H1 (cell line): Measurements from ENCODE around the gene PTS. TPM values are rescaled to one million over a fixed set of nuclear protein-coding genes. Genes with fewer than 3 reads are reported as not detected.

Experiments used
- CTCF ChIA-PET: fragments of 300-600 bp; sonication (Branson Sonifier 250); formaldehyde crosslinking; loops from one replicate; lab custom pipeline; 2021; ENCODE audit not compliant: partially characterized antibody; lab: Charles Lee
- POLR2A ChIA-PET: fragments of 300-600 bp; sonication (Branson Sonifier 250); formaldehyde crosslinking; loops from one replicate; lab custom pipeline; 2021; ENCODE audit warnings: inconsistent platforms; ENCODE audit not compliant: partially characterized antibody; lab: Charles Lee
- DNase-seq, 2 experiments: peaks; one replicate each; pipeline versions ENCODE4 v3.0.0 to v3.0.0-alpha.2; 2010 to 2022; ENCODE audit warnings: low spot score in 2 of 2, low read depth in 1 of 2, mixed read lengths in 1 of 2
- FAIRE-seq: peaks from 2 replicates; lab custom pipeline; 2011; peaks lifted over from hg19 to GRCh38; lab: Jason Lieb, UNC
- H2AFZ ChIP-seq: 2 replicates; pipeline ENCODE4 v1.8.1; 2012; ENCODE audit warnings: low read length, inconsistent platforms
- H2AK5ac ChIP-seq: 2 replicates; pipeline ENCODE4 v1.6.1; 2013; ENCODE audit warnings: low read depth, low read length
- H2BK120ac ChIP-seq: replicated peaks from 2 replicates; pipeline ENCODE3; 2013; ENCODE audit warnings: low read depth, low read length, inconsistent platforms
- H2BK12ac ChIP-seq: 2 replicates; pipeline ENCODE4 v1.6.1; 2013; ENCODE audit warnings: low read depth, low read length
- H2BK15ac ChIP-seq: 2 replicates; pipeline ENCODE4 v1.6.1; 2013; ENCODE audit warnings: low read length
- H2BK20ac ChIP-seq: 2 replicates; pipeline ENCODE4 v1.6.1; 2013; ENCODE audit warnings: low read length
- H2BK5ac ChIP-seq: 2 replicates; pipeline ENCODE4 v1.6.1; 2013; ENCODE audit warnings: low read depth, low read length
- H3K14ac ChIP-seq: 2 replicates; pipeline ENCODE4 v1.6.1; 2013; ENCODE audit warnings: inconsistent platforms; ENCODE audit not compliant: insufficient read length
- H3K18ac ChIP-seq: 2 replicates; pipeline ENCODE4 v1.6.1; 2013; ENCODE audit warnings: low read length; ENCODE audit errors: extremely low read depth
- H3K23ac ChIP-seq: 2 replicates; pipeline ENCODE4 v1.6.1; 2013; ENCODE audit warnings: inconsistent platforms; ENCODE audit not compliant: insufficient read length
- H3K23me2 ChIP-seq: 2 replicates; pipeline ENCODE4 v1.6.1; 2013; ENCODE audit warnings: low read depth, low read length
- H3K27ac ChIP-seq: 2 replicates; pipeline ENCODE4 v1.6.1; 2011; ENCODE audit warnings: low read depth, low read length, inconsistent platforms
- H3K27me3 ChIP-seq, 4 experiments: replicated peaks in 1 of 4; 1 replicate in 1 of 4; 2 replicates in 3 of 4; pipeline versions ENCODE4 v1.6.1 to v1.8.1; 2011 to 2013; ENCODE audit warnings: low read length in 3 of 4, mild to moderate bottlenecking in 3 of 4, inconsistent platforms in 2 of 4, mixed read lengths in 2 of 4, moderate library complexity in 1 of 4; ENCODE audit not compliant: control insufficient read depth in 3 of 4, insufficient read depth in 3 of 4; ENCODE audit errors: extremely low read depth in 1 of 4
- H3K36me3 ChIP-seq, 4 experiments: 2 replicates each; pipeline versions ENCODE4 v1.6.1 to v1.8.1; 2011 to 2013; ENCODE audit warnings: mild to moderate bottlenecking in 4 of 4, low read length in 3 of 4, moderate library complexity in 2 of 4, control low read depth in 1 of 4, inconsistent platforms in 1 of 4; ENCODE audit not compliant: insufficient read depth in 4 of 4, control insufficient read depth in 2 of 4
- H3K4ac ChIP-seq: replicated peaks from 2 replicates; pipeline ENCODE3; 2013; ENCODE audit warnings: low read length, low read depth, mixed read lengths, inconsistent platforms; ENCODE audit not compliant: insufficient read length
- H3K4me1 ChIP-seq, 4 experiments: replicated peaks in 1 of 4; 1 replicate in 1 of 4; 2 replicates in 3 of 4; pipeline versions ENCODE4 v1.6.1 to v1.8.1; 2011 to 2013; ENCODE audit warnings: low read length in 3 of 4, inconsistent platforms in 2 of 4, mixed read lengths in 1 of 4; ENCODE audit not compliant: insufficient read depth in 4 of 4, control insufficient read depth in 3 of 4
- H3K4me2 ChIP-seq, 2 experiments: 2 replicates each; pipeline versions ENCODE4 v1.6.1 to v1.8.1; 2011 to 2013; ENCODE audit warnings: low read depth in 2 of 2, low read length in 2 of 2, control low read depth in 1 of 2, inconsistent platforms in 1 of 2, mild to moderate bottlenecking in 1 of 2; ENCODE audit not compliant: insufficient read depth in 1 of 2
- H3K4me3 ChIP-seq, 4 experiments: fragments of 200-600, 300-600 bp in 1 of 4; sonication (generic), shearing (Covaris generic), sonication (Bioruptor Twin) in 1 of 4; 2 replicates each; pipeline versions ENCODE4 v1.5.1 to v1.8.1; 2011 to 2016; ENCODE audit warnings: low read length in 4 of 4, low read depth in 3 of 4, control low read depth in 2 of 4, inconsistent platforms in 2 of 4, mild to moderate bottlenecking in 2 of 4, mixed read lengths in 1 of 4, moderate library complexity in 1 of 4; ENCODE audit not compliant: insufficient read depth in 2 of 4; ENCODE audit errors: extremely low read depth in 1 of 4
- H3K56ac ChIP-seq: replicated peaks from 2 replicates; pipeline ENCODE3; 2013; ENCODE audit warnings: low read depth, mild to moderate bottlenecking, mixed read lengths, low read length, inconsistent platforms; ENCODE audit not compliant: insufficient read length
- H3K79me1 ChIP-seq: 2 replicates; pipeline ENCODE4 v1.6.1; 2013; ENCODE audit warnings: low read depth, low read length, control low read depth
- H3K79me2 ChIP-seq, 2 experiments: 2 replicates each; pipeline versions ENCODE4 v1.6.1 to v1.8.1; 2012 to 2013; ENCODE audit warnings: low read length in 2 of 2, mild to moderate bottlenecking in 2 of 2, inconsistent platforms in 1 of 2; ENCODE audit not compliant: insufficient read depth in 2 of 2, control insufficient read depth in 1 of 2
- H3K9ac ChIP-seq, 4 experiments: replicated peaks in 1 of 4; 1 replicate in 1 of 4; 2 replicates in 3 of 4; pipeline versions ENCODE4 v1.6.1 to v1.8.1; 2011 to 2013; ENCODE audit warnings: low read depth in 3 of 4, low read length in 3 of 4, control low read depth in 2 of 4, mild to moderate bottlenecking in 2 of 4, moderate library complexity in 2 of 4, inconsistent platforms in 1 of 4; ENCODE audit errors: extremely low read depth in 1 of 4
- H3K9me3 ChIP-seq, 2 experiments: 2 replicates each; pipeline versions ENCODE4 v1.6.1 to v1.8.1; 2012 to 2013; ENCODE audit warnings: mild to moderate bottlenecking in 2 of 2, moderate library complexity in 2 of 2, control low read depth in 1 of 2, inconsistent platforms in 1 of 2, low read depth in 1 of 2, low read length in 1 of 2, mixed read lengths in 1 of 2; ENCODE audit not compliant: insufficient read depth in 2 of 2
- H4K20me1 ChIP-seq, 2 experiments: replicated peaks in 1 of 2; 2 replicates each; pipeline versions ENCODE3 to v1.8.1; 2011 to 2013; ENCODE audit warnings: inconsistent platforms in 2 of 2, low read length in 2 of 2, mild to moderate bottlenecking in 1 of 2; ENCODE audit not compliant: insufficient read depth in 2 of 2, control insufficient read depth in 1 of 2
- H4K5ac ChIP-seq: 2 replicates; pipeline ENCODE4 v1.6.1; 2013; ENCODE audit warnings: low read length, low read depth, mixed read lengths, inconsistent platforms; ENCODE audit not compliant: insufficient read length
- H4K8ac ChIP-seq: 2 replicates; pipeline ENCODE4 v1.8.0; 2013; ENCODE audit warnings: mild to moderate bottlenecking, moderate library complexity, low read length, inconsistent platforms; ENCODE audit not compliant: insufficient read depth; ENCODE audit errors: extremely low read depth
- H4K91ac ChIP-seq: replicated peaks from 2 replicates; pipeline ENCODE3; 2013; ENCODE audit warnings: low read length, mixed read lengths, inconsistent platforms; ENCODE audit not compliant: insufficient read length
- CTCF ChIP-seq, 3 experiments: IDR thresholded peaks; 1 replicate in 2 of 3; 2 replicates in 1 of 3; pipeline versions ENCODE4 v1.5.1 to v1.6.1; 2011; ENCODE audit warnings: low read length in 3 of 3, mild to moderate bottlenecking in 3 of 3, inconsistent platforms in 2 of 3, low read depth in 1 of 3, moderate library complexity in 1 of 3; ENCODE audit not compliant: insufficient read depth in 1 of 3; ENCODE audit errors: control extremely low read depth in 1 of 3
- MAFK ChIP-seq: IDR thresholded peaks from 2 replicates; pipeline ENCODE4 v1.6.1; 2012; ENCODE audit warnings: low read depth, mild to moderate bottlenecking, improper control_type of control experiment, low read length
- POLR2A ChIP-seq, 2 experiments: IDR thresholded peaks; 1 replicate in 1 of 2; 2 replicates in 1 of 2; pipeline ENCODE4 v1.6.1; 2011; ENCODE audit warnings: low read depth in 2 of 2, low read length in 2 of 2, mild to moderate bottlenecking in 2 of 2; ENCODE audit errors: control extremely low read depth in 1 of 2
- SP1 ChIP-seq: IDR thresholded peaks from 2 replicates; pipeline ENCODE4 v1.6.1; 2011; ENCODE audit warnings: low read depth, low read length
- WGBS, 2 experiments: shearing (Covaris generic) in 1 of 2; methylation state at CpG; one replicate each; pipeline versions ENCODE4 v1.1.6 to v1.1.7; 2013 to 2015; ENCODE audit warnings: low lambda C conversion rate in 2 of 2, mixed read lengths in 2 of 2, inconsistent platforms in 1 of 2, low coverage in 1 of 2, missing lambda C conversion rate in 1 of 2; ENCODE audit not compliant: insufficient replicate concordance in 2 of 2, insufficient coverage in 1 of 2, insufficient read length in 1 of 2; ENCODE audit errors: extremely low coverage in 1 of 2, missing lambda C conversion rate in 1 of 2; 5-methylcytosine and 5-hydroxymethylcytosine counted together
- polyA plus RNA-seq, 7 experiments: library from polyadenylated mRNA; depleted of rRNA in 3 of 7; stranded (reverse) in 5 of 7; unstranded in 2 of 7; fragments of >200 nt in 5 of 7; fragments of 200-250 nt in 2 of 7; gene quantifications; 1 replicate in 5 of 7; 2 replicates in 1 of 7; 4 replicates in 1 of 7; pipeline versions ENCODE4 v1.2.1 to v1.2.3, GENCODE V29; 2011 to 2013; ENCODE audit warnings: missing spikeins in 2 of 7, mixed read lengths in 2 of 7
- total RNA-seq: library from RNA; stranded (reverse); fragmentation: NEBNext Ultra II Directional; extraction: Animal tissue kit (Norgen Biotek cat#: 25700); gene quantifications from 2 replicates; pipeline ENCODE4 v1.2.1, GENCODE V29; 2021

Gene PTS
- total and polyA plus RNA-seq, 2 of the 8 experiments (the other 6 are each of a cell fraction or from before 2014, with no cell fraction given) = 18.3 to 25.9 TPM

- ChIA-PET POLR2A (interaction anchor here (1.5 kb wide), 1 partner anchor 11 kb away, joined by 3 read pairs; no protein-coding TSS in a partner anchor), CTCF (interaction anchor here (0.5 to 14.7 kb wide), 27 partner anchors 10 to 1008 kb away, joined by 3 to 257 read pairs (median 4); partner anchors contain the start of genes BCO2 and PTS)
- Histone ChIP-seq H3K9ac (no peak overlapping the region), H2BK5ac (no peak overlapping the region; the same call in 1 of the 2 replicates), H2BK20ac (no peak overlapping the region), H3K14ac (no peak overlapping the region), H3K18ac (no peak overlapping the region), H3K36me3 (no peaks in the 10 kb centered on the region), H3K4me1 (peaks cover 0 to 4% (median 3%) of the 10 kb centered on the region in 4 experiments; a peak in 4 of 7 replicates), H4K20me1 (no peaks in the 10 kb centered on the region), H4K8ac (no peak overlapping the region), H3K27ac (no peak overlapping the region), H3K27me3 (peaks cover 0 to 4% (median 2%) of the 10 kb centered on the region in 4 experiments; a peak in 2 of 7 replicates), H3K79me1 (no peaks in the 10 kb centered on the region), H2BK12ac (0 out of 2 replicates have a peak overlapping the region, but pooled peaks have one; percentile 27), H2AFZ (no peak overlapping the region), H2BK15ac (no peak overlapping the region), H3K23ac (no peak overlapping the region), H3K4me2 (no peak overlapping the region), H3K56ac (no peak overlapping the region), H3K79me2 (no peaks in the 10 kb centered on the region), H3K4me3 (no peak overlapping the region), H3K23me2 (peaks cover 2% of the 10 kb centered on the region; the same call in 1 of the 2 replicates), H2AK5ac (0 out of 2 replicates have a peak overlapping the region, but pooled peaks have one; percentile 11), H4K5ac (no peak overlapping the region), H3K9me3 (no peaks in the 10 kb centered on the region), H4K91ac (no peak overlapping the region), H3K4ac (no peak overlapping the region), H2BK120ac (no peak overlapping the region)
- 77% methylated on average over 4 of the region's 4 CpGs; no CpG with 5 or more reads in 1 of the 2 experiments for WGBS, 2 experiments
- TF ChIP-seq CTCF (IDR thresholded peaks at IDR 0.05; ENCODE audit: control extremely low read depth in 1 of 3, insufficient read depth in 1 of 3, low read depth in 1 of 3, low read length in 3 of 3) = no peak
- no peak for TF ChIP-seq MAFK
- no peak for TF ChIP-seq POLR2A (IDR thresholded peaks at IDR 0.05; ENCODE audit: control extremely low read depth in 1 of 2, low read depth in 2 of 2, low read length in 2 of 2)
- no peak for TF ChIP-seq SP1
- DNase-seq (no peak), FAIRE-seq (no peak)
Observed at GRCh38 chr11:112281726-112282125, 55.5 kb downstream of the PTS start.
